MM.1S (cell line): Measurements from ENCODE around the gene KIAA1328.

ENCODE experiments used
- EZH2 ChIP-seq: fragments of 300-600 bp; sonication (generic); optimal IDR thresholded peaks from 2 replicates; pipeline ENCODE3; 2017; ENCODE audit warnings: low read depth, mild to moderate bottlenecking, antibody characterized with exemption, low read length, mixed read lengths
- TF ChIP-seq, protein P1 (sequence below): fragments of 300-600 bp; sonication (generic); IDR thresholded peaks from 2 replicates; pipeline ENCODE4 v1.5.1; 2016; ENCODE audit warnings: antibody characterized with exemption, low read length, mixed read lengths

- TF ChIP-seq, protein P1, sequence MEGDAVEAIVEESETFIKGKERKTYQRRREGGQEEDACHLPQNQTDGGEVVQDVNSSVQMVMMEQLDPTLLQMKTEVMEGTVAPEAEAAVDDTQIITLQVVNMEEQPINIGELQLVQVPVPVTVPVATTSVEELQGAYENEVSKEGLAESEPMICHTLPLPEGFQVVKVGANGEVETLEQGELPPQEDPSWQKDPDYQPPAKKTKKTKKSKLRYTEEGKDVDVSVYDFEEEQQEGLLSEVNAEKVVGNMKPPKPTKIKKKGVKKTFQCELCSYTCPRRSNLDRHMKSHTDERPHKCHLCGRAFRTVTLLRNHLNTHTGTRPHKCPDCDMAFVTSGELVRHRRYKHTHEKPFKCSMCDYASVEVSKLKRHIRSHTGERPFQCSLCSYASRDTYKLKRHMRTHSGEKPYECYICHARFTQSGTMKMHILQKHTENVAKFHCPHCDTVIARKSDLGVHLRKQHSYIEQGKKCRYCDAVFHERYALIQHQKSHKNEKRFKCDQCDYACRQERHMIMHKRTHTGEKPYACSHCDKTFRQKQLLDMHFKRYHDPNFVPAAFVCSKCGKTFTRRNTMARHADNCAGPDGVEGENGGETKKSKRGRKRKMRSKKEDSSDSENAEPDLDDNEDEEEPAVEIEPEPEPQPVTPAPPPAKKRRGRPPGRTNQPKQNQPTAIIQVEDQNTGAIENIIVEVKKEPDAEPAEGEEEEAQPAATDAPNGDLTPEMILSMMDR, result no peak
- no peak for TF ChIP-seq EZH2
These were observed 14.9 kb downstream of the KIAA1328 start for GRCh38 chr18:36843784-36844183.
